Heart left ventricle (tissue), 13 donors: ENCODE data around the gene CELSR1.

ENCODE experiments used
- CTCF ChIP-seq, 12 donors: fragments of 200-600 bp; sonication (generic) in 4 of 12; IDR thresholded peaks; one replicate each; pipeline versions ENCODE4 v1.5.0 to v1.8.0; 2018 to 2022; ENCODE audit warnings: antibody characterized with exemption in 12 of 12, mild to moderate bottlenecking in 5 of 12
- POLR2A ChIP-seq, 2 donors: fragments of 450-650 bp; IDR thresholded peaks; one replicate each; pipeline ENCODE4 v1.6.1; 2017; ENCODE audit warnings: antibody characterized with exemption in 2 of 2, mild to moderate bottlenecking in 2 of 2, moderate library complexity in 2 of 2
- donor health status: ischemic (EF 13 %, LVEDD 7.1; RV severe dilation, severe dysfunction).
- donor health status: DM: no; HTN: yes; CAD: no.
- donor health status: DM: no; HTN: no; CAD: no.
- donor health status: ischemic (EF 25% LVEDD 6.9; RV normal size, moderate dysfunction).
- donor health status: ischemic (EF 25% LVEDD 5.7; RV mildly dilated, moderate dysfunction).
- donor health status: ischemic (EF 35%, LVEDD 5.7; RV mildly dilated, moderate dysfunction).
- donor health status: nonischemic (EF 11% LVEDD 7.7; RV severe dilation, severe dysfunction).
- donor health status: DM: yes; HTN: yes; CAD: no.
- donor health status: PGD.
- donor health status: ischemic (EF 29% LVEDD 5.4; RV normal size, mild dysfunction).
- donor health status: nonischemic (EF 23%, LVEDD 6.1; RV moderate dilation, normal function).

GRCh38 chr22:46410291-46410808, 127.1 kb downstream of the CELSR1 start:
- TF ChIP-seq CTCF (IDR thresholded peaks at IDR 0.05) (no peak), POLR2A (IDR thresholded peaks at IDR 0.05) (no peak)
